Daoy (cell line): ENCODE measurements around the gene TPSB2. TPM values are rescaled to one million over a fixed set of nuclear protein-coding genes. Genes with fewer than 3 reads are reported as not detected.
"Not testable (repeated sequence)": the region's sequence is repeated elsewhere in the genome, so short reads cannot be mapped to it uniquely, and the experiment has no call there.

Experiments
- DNase-seq: peaks from one replicate; pipeline ENCODE4 v3.0.0-alpha.2; 2015; ENCODE audit warnings: low read depth
- total RNA-seq: library from RNA; depleted of rRNA; stranded (reverse); fragments of >200 nt; shearing (Covaris generic); gene quantifications from 2 replicates; pipeline ENCODE4 v1.2.3, GENCODE V29; 2014

The TPSB2 gene
- total RNA-seq, 1 experiment from 2014 or later, result not detected

DNA sequence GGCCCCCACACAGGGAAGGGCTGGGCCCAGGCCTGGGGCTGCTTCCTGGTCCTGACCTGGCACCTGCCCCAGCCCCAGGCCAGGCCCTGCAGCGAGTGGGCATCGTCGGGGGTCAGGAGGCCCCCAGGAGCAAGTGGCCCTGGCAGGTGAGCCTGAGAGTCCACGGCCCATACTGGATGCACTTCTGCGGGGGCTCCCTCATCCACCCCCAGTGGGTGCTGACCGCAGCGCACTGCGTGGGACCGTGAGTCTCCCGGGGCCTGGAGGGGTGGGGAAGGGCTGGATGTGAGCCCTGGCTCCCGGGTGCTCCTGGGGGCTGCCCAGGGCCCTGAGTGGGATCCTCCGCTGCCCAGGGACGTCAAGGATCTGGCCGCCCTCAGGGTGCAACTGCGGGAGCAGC, 11.1 kb upstream of the TPSB2 start:
- not testable (repeated sequence) for DNase-seq

DNA sequence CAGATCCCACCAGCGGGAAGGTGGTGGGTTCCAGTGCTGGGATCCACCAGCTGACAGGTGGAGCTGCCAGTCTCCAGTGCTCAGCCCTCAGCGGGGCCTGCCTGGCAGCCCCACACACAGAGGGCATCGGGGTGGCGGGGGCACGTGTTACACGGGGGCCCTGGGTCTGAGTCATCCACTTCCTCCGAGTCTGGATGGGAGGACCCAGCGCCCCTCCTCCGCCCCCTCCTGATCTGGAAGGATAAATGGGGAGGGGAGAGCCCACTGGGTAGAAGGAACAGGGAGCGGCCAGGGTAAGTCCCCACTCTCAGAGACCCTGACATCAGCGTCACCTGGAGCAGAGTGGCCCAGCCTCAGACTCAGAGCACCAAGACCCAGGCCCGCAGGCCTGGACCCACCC, 10.5 kb upstream of the TPSB2 start, which contains the start of gene TPSAB1:
TPSAB1 (plus strand) TSS at position 270 of the 400 bp plus-strand sequence. CDS start 234 bp downstream, outside the sequence.
- not testable (repeated sequence) for DNase-seq

DNA sequence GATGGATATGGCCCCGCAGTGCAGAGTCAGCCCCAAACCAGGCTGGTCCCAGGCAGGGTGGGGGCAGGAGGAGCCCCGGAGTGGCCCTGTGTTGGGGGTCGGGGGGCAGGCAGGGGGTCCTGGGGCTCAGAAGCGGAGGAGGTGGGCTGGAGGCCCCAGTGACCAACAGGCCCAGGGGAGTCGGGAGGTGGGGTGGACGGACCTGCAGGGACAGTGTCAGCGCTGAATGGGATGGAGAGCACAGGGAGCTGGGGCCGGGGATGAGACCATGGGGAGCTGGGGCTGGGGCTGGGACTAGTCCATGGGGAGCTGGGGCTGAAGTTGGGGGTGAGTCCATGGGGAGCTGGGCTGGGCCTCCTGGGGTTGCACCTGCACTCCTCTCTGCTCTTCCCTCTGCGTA, 9.6 kb upstream of the TPSB2 start:
- DNase-seq, result not testable (repeated sequence)

DNA sequence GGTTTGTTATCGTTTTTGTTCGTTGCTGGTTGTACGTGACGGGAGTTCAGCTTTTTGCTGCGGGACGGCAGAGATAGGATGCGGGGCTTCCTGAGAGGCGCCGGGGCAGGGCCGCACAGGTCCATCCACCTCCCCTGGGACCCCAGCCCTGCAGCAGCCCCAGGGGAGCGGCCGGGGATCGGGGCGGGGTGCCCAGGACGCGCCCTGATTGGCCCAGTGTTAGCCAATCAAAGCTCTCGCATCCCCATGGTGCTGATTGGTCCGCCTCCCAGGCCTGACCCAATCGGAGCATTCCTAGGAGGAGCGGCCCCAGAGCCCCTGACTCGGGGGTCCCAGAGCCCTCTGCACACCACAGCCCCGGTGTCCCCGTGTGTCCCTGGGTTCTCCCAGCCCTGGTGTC, 8.9 kb upstream of the TPSB2 start:
- DNase-seq, result not testable (repeated sequence)

DNA sequence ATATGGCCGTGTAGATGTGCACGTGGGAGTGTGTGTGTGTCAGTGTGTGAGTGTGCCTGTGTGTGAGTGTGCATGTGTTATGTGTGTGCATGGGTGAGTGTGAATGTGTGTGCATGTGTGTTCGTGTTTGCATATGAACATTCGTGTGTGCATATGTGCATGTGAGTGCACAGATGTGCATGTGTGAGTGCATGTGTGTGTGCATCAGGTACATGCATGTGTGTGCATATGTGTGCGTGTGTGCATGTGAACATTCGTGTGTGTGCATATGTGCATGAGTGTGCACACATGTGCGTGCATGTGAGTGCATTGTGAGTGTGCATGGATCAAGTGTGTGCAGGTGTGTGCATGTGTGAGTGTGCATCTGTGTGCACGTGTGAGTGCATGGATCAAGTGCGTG, 8.0 kb upstream of the TPSB2 start:
- no peak for DNase-seq

DNA sequence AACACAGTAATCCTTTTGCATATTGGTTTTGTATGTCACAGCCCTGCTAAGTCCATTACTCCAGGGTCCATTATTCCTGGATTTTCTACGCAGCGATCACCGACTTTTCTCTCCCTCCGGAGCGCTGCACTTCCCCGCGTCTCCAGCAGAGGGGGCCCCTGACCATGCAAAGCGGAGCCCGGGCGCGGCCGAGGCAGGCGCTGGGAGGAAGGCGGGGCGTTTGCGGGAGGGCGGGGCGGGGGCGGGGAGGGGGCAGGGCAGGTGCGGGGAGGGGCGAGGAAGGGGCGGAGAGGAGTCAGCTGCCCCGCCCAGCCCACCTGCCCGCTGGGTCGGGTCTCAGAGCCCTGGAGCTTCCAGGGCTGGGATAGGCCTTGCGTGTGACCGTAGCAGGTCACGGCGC, 6.7 kb upstream of the TPSB2 start:
- DNase-seq, result not testable (repeated sequence)

DNA sequence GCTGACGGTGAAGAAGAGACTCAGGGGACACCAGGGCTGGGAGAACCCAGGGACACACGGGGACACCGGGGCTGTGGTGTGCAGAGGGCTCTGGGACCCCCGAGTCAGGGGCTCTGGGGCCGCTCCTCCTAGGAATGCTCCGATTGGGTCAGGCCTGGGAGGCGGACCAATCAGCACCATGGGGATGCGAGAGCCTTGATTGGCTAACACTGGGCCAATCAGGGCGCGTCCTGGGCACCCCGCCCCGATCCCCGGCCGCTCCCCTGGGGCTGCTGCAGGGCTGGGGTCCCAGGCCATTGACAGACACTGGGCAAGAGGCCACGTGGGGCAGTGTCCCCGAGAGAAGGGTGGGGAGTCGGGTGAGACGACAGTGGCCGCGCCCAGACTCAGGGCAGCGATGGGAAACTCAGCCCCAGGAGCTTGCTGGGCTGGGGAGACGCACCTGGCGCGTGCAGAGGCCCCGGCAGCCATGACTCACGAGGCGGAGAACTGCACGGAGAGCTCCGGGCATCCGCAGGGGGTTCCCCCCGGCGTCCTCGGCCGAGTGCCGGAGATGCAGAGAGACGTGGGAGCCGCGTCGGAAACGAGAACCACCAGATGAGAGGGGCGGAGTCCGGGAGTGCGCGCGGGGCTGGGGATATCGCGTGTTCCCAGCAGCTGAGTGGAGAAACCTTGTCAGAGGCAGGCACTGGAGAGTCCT, 2.2 kb upstream of the TPSB2 start:
- not testable (repeated sequence) for DNase-seq

DNA sequence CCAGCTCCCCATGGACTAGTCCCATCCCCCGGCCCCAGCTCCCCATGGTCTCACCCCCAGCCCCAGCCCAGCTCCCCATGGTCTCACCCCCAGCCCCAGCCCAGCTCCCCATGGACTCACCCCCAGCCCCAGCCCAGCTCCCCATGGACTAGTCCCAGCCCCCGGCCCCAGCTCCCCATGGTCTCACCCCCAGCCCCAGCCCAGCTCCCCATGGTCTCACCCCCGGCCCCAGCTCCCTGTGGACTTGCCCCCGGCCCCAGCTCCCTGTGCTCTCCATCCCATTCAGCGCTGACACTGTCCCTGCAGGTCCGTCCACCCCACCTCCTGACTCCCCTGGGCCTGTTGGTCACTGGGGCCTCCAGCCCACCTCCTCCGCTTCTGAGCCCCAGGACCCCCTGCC, 1.3 kb upstream of the TPSB2 start:
- DNase-seq, result not testable (repeated sequence)

DNA sequence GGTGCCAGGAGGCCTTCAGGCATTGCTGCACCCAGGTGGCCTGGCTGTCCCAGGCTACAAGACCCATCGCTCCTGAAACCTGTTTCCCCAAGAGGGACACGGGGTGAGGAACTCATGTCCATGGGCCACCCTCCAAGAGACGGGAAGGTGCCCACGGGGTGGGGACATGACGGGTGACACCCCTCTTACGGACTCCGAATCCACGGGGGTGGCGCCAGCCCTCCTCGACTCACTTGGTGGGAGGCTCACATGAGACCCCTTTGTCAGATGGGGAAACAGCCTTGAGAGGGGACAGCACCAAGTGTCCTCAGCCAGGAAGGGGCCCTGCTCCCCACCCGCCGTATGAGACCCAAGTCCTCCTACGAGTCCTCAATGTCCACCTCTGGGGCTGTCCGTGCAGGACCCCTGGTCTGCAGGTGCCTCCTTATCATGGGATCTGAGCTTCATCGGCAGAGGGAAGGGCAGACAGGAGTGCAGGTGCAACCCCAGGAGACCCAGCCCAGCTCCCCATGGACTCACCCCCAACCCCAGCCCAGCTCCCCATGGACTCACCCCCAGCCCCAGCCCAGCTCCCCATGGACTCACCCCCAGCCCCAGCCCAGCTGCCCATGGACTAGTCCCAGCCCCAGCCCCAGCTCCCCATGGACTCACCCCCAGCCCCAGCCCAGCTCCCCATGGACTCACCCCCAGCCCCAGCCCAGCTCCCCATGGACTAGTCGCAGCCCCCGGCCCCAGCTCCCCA, 658 bp upstream of the TPSB2 start:
- not testable (repeated sequence) for DNase-seq

DNA sequence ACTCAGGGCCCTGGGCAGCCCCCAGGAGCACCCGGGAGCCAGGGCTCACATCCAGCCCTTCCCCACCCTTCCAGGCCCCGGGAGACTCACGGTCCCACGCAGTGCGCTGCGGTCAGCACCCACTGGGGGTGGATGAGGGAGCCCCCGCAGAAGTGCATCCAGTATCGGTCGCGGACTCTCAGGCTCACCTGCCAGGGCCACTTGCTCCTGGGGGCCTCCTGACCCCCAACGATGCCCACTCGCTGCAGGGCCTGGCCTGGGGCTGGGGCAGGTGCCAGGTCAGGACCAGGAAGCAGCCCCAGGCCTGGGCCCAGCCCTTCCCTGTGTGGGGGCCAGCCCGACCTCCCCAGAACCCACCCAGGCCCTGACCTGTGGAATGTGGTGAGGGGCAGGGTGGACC, 508 bp downstream of the TPSB2 start:
- DNase-seq, result not testable (repeated sequence)

DNA sequence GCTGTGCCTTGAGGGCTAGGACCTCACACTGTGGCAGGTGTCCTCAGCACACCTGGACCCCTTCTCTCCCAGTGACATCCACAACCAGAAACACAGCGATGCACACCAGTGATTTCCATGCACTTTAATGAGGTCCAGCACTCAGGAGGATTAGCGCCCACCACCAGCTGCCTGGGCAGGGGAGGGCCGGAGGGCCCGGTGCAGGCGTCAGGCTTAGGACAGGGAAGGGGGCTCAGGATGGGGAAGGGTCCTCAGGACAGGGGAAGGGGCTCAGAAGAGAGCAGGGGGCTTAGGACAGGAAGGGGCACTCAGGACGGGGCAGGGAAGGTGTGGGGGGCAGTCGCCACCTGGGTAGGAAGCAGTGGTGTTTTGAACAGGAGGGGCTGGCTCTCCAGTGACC, 1.8 kb downstream of the TPSB2 start:
- not testable (repeated sequence) for DNase-seq

DNA sequence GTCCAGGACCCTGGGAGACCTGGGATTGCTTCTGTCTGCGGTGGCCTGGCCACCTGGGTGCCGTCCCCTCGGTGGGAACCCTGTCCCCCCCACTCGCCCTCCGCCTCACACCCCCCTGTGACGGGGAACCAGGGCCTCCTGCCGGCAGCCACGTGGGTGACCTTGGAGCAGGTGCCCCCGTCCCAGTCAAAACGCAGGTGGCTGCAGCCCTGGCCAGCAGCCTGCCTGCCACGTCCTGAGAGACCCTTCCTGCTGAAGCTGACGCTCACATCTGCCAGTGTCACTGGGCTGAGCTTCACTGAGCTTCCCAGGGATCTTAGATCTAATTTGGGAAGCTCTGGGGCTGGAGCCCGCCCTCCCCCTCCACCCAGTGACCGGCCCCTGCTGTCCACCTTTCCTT, 3.3 kb downstream of the TPSB2 start:
- DNase-seq, result not testable (repeated sequence)

DNA sequence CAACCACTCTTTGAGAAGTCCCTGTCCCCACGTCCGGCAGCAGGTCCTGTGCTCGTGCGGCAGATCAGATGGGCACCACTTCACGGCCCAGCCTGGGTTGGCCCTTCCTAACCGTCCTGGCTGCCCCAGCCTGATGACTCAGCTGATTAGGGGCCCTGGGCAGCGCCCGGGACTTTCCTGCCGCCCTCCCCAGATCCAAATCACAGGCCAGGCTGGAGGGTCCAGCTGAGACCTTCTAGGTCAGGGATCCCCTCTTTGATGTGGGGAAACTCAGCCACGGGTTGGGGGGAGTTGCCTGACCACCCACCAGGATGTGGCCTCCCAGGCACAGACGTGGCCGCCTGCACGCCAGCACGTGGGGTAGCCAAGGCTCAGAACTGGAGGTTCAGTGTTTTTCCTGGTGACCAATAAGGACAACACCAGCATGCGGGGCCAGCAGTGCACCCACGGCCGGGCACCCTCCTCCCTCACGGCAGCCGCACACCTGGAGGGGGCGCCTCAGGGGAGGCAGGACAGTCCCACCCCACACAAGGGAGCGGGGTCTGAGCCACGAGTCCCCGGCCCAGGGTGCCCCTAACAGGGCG, 4.2 kb downstream of the TPSB2 start:
- DNase-seq, result peak; percentile 46

DNA sequence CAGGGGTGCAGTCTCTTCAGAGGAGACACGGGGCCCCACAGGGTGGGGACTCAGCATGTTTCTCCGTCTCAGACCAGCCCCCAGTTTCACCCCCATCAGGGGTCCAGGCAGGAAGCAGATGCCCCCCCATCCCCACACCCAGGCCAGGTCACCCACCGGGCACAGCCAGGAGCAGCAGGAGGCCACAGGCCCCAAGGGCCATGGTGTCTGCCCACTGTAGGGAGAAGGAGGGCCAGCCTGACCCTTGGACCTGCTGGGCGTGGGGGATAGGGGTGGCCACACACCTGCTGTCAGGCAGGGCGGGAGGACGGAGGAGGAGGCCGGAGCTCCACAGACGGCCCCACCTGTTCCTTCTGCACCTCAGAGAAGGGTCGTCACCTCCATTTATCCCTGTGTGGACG, 4.9 kb downstream of the TPSB2 start, which contains the start of gene TPSG1:
TPSG1 (minus strand) TSS at position 218 of the 401 bp plus-strand sequence; CDS start at position 202, 16 bp downstream.
- DNase-seq, result no peak

DNA sequence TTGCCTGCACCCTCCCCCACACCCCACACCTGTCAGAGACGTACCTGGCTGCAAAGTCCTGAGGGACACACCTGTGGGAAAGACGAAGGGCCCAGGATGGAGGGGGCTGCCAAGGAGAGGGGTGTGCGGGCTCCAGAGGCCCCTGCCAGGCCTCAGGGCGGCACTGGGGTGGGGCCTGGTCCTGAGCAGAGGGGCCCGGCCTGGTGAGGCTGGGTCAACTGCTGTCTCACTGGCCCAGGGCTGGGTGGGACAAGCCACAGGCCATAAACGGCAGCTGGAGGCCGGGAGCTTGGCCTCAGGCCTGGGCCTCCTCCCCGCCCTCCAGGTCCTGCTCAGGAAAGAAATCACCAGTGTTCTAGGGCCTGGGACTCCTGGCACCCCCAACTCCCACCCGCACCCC, 5.4 kb downstream of the TPSB2 start:
- no peak for DNase-seq

DNA sequence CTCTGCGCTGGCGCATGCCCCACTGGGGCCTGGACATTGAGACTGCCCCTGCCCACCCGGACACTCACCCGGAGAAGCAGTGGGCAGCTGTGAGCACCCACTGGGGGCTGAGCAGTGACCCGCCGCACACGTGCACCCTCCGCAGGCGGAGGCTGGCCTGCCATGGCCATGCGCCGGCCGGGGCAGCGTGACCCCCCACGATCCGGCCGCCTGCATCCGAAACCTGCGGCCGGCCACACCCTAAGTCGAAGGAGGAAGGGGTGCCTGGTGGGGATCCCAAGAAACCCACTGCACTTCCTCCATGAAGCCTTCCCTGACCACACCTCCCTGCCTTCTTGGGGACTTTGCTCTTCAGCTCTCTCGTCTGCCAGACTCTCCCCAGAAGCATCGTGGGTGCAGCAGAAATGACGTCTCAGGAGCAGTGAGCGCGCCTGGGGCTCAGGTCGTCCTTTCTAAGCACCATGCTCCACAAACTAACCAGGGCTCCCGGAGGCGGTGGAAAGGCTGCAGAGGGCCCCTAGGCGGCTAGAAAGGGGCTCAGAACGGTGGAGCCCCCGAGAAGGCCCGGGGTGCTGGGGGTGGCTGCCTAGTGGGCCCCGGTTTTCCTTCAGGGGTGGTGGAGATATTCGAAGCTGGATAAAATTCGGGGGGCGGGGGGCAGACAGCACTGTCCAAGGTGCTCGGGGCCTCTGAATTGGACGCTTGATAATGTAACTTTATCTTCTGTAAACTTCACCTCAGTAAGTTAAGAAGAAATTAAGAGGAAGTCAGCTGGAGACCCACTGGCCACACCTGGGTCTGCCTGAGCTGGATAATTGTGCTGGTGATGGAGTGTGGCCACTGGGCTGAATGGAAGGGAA, 6.4 kb downstream of the TPSB2 start:
- DNase-seq, result no peak

DNA sequence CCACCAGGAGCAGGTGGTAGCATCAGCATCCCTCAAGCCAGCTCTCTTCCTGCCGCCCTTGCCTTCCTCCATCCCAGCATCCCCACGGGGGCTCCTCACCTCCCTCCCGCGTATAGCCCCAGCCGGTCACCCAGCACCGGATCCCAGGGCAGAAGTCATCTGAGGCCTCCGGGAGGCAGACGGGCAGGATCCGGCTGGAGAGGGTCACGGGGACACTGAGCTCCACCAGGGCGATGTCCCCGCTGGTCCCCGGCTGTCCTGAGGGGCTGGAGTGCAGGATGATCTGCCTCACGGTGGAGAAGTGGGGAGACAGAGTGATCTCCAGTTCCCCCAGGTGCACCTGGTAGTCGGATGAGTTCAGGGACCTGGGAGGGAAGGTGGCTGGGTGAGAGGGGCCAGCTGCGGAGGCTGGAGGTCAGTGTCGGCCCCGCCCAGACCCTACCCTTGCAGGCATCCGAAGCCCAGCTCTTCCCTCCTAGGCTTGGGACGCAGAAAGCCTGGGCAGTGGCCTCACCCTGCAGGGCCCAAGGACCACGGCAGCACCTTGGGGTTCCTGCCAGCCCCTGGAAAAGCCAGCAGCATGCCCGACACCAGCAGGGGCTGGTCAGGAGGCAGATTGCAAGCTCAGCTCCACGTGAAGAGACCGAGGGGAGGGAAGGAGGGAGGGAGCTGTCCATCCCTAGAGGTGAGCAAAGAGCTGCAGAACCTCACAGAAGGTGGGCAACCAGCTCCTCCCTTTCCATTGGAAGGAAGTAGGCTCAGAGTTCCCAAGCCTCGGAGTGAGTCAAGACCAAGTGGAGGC, 7.2 kb downstream of the TPSB2 start:
- no peak for DNase-seq

DNA sequence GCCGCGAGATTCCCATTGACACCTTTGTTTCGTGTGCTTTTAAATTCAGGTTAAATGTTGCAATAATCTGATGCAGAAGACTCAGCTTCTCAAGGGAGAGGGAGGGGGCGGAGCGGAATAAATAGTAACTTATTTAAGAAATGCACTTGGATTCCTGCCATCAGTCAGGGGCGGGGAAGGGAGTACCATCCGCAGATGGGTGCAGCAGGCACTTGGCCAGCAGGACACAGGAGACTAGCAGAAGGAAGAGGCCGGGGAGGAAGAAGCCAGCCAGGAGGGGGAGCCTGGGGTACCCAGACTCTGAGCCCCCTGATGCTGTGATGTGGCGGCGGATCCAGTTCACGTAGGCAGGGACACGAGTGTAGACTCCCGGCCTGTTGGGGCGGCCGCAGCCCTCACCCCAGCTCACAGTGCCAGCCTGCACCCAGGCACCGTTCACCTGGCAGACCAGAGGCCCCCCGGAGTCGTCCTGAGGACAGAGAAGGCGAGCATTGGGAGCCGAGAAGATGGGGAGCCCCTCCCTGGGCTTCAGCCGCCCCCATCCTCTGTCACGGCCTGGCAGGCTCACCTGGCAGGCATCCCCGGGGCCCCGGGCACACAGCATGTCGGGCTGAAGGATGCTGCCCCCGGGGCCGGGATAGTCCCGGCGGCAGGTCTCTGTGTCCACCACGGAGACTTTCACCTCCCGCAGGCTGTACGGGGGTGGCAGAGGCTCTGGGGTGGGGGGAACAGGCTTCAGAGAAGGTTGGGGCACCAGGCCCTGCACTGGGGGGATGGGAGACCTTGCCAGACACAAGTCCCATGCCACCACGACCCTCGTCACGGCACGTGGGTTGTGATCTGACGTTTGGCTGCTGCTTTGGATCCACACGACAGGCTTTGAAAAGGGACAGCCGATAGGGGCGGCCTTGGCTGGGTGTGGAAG, 8.1 kb downstream of the TPSB2 start:
- DNase-seq, result no peak

DNA sequence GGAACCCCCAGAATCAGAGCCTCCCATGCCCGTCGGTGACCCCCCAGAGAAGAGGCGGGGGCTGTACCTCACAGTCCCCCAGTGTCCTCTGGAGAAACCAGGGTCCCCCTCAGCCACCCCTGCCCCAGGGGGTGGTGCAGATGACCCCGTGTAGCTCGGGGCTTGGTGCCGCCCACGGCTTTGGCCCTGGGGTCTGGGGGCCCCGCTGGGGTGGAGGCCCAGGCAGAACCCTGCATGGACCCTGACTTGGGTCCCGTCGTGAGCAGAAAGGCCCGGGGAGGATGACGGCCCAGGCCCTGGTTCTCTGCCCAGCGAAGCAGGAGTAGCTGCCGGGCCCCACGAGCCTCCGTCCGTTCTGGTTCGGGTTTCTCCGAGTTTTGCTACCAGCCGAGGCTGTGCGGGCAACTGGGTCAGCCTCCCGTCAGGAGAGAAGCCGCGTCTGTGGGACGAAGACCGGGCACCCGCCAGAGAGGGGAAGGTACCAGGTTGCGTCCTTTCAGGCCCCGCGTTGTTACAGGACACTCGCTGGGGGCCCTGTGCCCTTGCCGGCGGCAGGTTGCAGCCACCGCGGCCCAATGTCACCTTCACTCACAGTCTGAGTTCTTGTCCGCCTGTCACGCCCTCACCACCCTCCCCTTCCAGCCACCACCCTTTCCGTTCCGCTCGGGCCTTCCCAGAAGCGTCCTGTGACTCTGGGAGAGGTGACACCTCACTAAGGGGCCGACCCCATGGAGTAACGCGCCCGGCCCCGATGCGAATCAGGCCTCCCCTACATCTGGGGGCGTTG, 8.9 kb downstream of the TPSB2 start:
- DNase-seq, result no peak
